Pons (tissue), 1 donor: ENCODE measurements around the gene ALPG.
"Not testable (repeated sequence)": the region's sequence is repeated elsewhere in the genome, so short reads cannot be mapped to it uniquely, and the experiment has no call there.

Source experiments
- DNase-seq: peaks from one replicate; pipeline ENCODE4 v3.0.0-alpha.2; 2016; ENCODE audit warnings: low spot score

Gene ALPG

GRCh38 chr2:232406556-232407310 is at the start of gene ALPG:
Gene ALPG (plus strand): TSS chr2:232406844. CDS start chr2:232406895, 51 bp downstream.
- no peak for DNase-seq

- DNase-seq: no peak
Measured at GRCh38 chr2:232361646-232362045, 45.0 kb upstream of the ALPG start.

GRCh38 chr2:232362174-232362900 is 44.3 kb upstream of the ALPG start:
- DNase-seq: no peak

GRCh38 chr2:232363064-232363783 is 43.4 kb upstream of the ALPG start:
- DNase-seq: not testable (repeated sequence)

GRCh38 chr2:232363784-232364615 is 42.6 kb upstream of the ALPG start:
- no peak for DNase-seq

- not testable (repeated sequence) for DNase-seq
Measured at GRCh38 chr2:232364806-232365594, 41.6 kb upstream of the ALPG start.

GRCh38 chr2:232365621-232366321 is 40.9 kb upstream of the ALPG start:
- no peak for DNase-seq

GRCh38 chr2:232366461-232366860 is 40.2 kb upstream of the ALPG start:
- DNase-seq: not testable (repeated sequence)

- no peak for DNase-seq
Measured at GRCh38 chr2:232367016-232367415, 39.6 kb upstream of the ALPG start.

- no peak for DNase-seq
Measured at GRCh38 chr2:232367591-232368233, 38.9 kb upstream of the ALPG start.

GRCh38 chr2:232368311-232368731 is 38.3 kb upstream of the ALPG start:
- DNase-seq: no peak

GRCh38 chr2:232369126-232369951 is 37.3 kb upstream of the ALPG start:
- DNase-seq: no peak

GRCh38 chr2:232370007-232370406 is 36.6 kb upstream of the ALPG start:
- DNase-seq: not testable (repeated sequence)

GRCh38 chr2:232372231-232373208 is 34.1 kb upstream of the ALPG start:
- DNase-seq: no peak

- DNase-seq: no peak
Measured at GRCh38 chr2:232374356-232374755, 32.3 kb upstream of the ALPG start.

GRCh38 chr2:232375164-232375563 is 31.5 kb upstream of the ALPG start:
- no peak for DNase-seq

GRCh38 chr2:232376260-232376659 is 30.4 kb upstream of the ALPG start:
- DNase-seq: no peak

- no peak for DNase-seq
Measured at GRCh38 chr2:232376713-232377112, 29.9 kb upstream of the ALPG start.
